Activated T-cell treated with anti-CD3 and anti-CD28 coated beads, Interleukin-2, amount 50 U/mL, for 24 hours (primary cell): ENCODE data around the gene SYNE3.

ENCODE experiments used
- DNase-seq: peaks from one replicate; pipeline ENCODE4 v3.0.0-alpha.2; 2020
- H3K27ac Mint-ChIP-seq: 2 replicates; pipeline ENCODE4 v1.8.0; 2020; ENCODE audit warnings: mild to moderate bottlenecking, mixed read lengths
- H3K27me3 Mint-ChIP-seq: 2 replicates; pipeline ENCODE4 v1.8.0; 2020; ENCODE audit warnings: mixed read lengths
- H3K36me3 Mint-ChIP-seq: 2 replicates; pipeline ENCODE4 v1.8.0; 2020; ENCODE audit warnings: low read depth, mixed read lengths
- H3K4me1 Mint-ChIP-seq: 2 replicates; pipeline ENCODE4 v1.8.0; 2020; ENCODE audit warnings: low read depth, mixed read lengths
- H3K4me3 Mint-ChIP-seq: 2 replicates; pipeline ENCODE4 v1.8.0; 2020; ENCODE audit warnings: mild to moderate bottlenecking, moderate library complexity, mixed read lengths
- H3K9me3 Mint-ChIP-seq: 2 replicates; pipeline ENCODE4 v1.8.0; 2020; ENCODE audit warnings: mixed read lengths

Gene SYNE3

GRCh38 chr14:95507701-95508103 is 8.7 kb downstream of the SYNE3 start:
- Mint-ChIP-seq H3K9me3 (no peaks in the 10 kb centered on the region), H3K27me3 (no peaks in the 10 kb centered on the region), H3K4me3 (no peak overlapping the region), H3K27ac (peak overlapping the region; percentile 36), H3K4me1 (peaks cover 79% of the 10 kb centered on the region), H3K36me3 (peaks cover 67% of the 10 kb centered on the region)
- DNase-seq, result no peak

DNA sequence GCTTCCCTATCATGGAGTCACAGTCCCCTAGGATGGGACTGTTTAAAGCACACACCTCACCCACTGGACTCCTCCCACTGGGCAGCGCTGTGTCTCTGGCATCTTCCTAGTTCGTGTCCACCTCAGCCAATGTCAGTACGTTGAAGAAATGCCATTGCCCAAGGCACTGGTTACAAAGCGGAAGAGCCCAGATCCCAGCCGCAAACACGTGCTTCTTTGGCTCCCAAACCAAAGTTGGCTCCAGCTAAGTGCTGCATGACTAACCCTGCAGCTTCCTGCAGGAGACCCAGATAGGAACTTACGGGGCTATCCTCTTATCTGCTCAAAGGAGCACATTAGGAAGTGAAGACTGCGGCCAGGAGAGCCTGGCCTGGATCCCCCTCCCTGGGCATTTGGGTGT is 9.3 kb downstream of the SYNE3 start:
- no peak overlapping the region for H3K4me3 Mint-ChIP-seq
- DNase-seq, result no peak
- H3K9me3 Mint-ChIP-seq, result no peaks in the 10 kb centered on the region
- peaks cover 83% of the 10 kb centered on the region for H3K4me1 Mint-ChIP-seq
- H3K27ac Mint-ChIP-seq, result peak overlapping the region; percentile 41
- H3K27me3 Mint-ChIP-seq, result no peaks in the 10 kb centered on the region
- peaks cover 72% of the 10 kb centered on the region for H3K36me3 Mint-ChIP-seq

DNA sequence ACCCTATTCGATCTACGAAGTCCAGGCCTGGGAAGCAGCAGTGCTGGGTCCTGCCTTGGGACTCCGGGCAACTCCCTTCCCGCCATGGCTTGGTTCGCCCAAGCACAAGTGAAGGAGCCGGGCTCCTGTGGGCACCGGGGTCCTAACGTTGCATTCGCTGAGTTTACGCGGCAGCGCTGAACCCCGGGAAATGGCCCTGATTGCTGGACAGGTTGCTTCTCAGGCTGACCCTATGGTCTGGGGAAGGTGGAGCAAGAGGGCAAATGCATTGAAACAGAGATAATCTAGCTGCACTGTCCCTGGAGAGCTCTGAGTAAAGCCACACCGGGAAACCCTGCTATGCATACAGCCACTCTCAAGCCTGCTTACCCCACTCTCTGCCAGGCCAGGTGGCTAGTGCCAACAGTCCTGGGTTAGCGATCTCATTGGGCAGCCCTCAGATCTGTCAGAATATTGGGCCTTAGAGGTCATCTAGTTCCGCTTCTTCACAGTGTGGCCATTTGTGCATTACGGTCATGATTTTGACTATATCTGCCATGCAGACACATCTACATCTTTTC is 11.3 kb downstream of the SYNE3 start:
- Mint-ChIP-seq H3K36me3 (peaks cover 77% of the 10 kb centered on the region), H3K27ac (peak overlapping the region; percentile 90)

DNA sequence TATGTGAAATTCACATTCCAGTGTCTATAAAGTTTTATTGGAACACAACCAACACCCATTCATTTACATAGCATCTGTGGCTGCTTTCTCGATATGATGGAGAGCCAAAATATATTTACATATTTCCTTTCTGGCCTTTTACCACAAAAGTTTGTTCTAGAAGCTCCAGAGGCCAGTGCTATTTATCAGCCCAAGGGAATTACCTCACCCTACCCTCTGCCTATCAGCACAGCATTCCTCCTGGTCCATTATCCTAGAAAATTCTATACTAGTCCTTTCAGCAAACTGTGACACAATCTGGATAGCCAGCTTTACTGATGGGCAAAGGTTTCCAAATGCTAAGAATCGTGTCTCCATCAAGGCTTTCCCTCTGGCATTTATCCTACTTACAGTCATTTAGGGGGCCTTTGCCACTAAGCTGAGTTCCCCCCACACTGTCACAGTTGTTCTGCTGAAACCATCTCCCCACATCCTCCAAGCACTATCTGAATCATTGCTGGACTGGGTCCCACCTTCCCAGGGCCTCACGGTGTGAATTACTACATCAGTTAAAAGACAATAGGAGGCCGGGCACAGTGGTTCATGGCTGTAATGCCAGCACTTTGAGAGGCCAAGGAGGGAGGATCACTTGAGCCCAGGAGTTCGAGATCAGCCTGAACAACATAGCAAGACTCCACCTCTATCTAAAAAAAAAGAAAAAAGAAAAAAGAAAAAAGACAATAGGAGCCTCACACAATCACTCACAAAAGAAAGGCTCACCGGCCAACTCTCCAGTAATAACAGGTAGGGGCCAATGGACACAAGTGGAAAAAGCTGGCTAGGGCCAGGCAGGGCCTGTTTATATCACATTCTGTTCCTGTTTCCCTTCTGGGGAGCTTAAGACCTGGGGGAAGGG is 12.1 kb downstream of the SYNE3 start:
- DNase-seq, result no peak
- peak overlapping the region; percentile 62 for H3K4me3 Mint-ChIP-seq
- H3K9me3 Mint-ChIP-seq, result no peaks in the 10 kb centered on the region

More for the DNA sequence above, 11.3 kb downstream of the SYNE3 start:
- H3K9me3 Mint-ChIP-seq, result no peaks in the 10 kb centered on the region
- no peaks in the 10 kb centered on the region for H3K27me3 Mint-ChIP-seq
- peaks cover 87% of the 10 kb centered on the region for H3K4me1 Mint-ChIP-seq
- peak overlapping the region; percentile 62 for H3K4me3 Mint-ChIP-seq
- no peak for DNase-seq

GRCh38 chr14:95503365-95504134 is 12.9 kb downstream of the SYNE3 start:
- no peaks in the 10 kb centered on the region for H3K27me3 Mint-ChIP-seq
- H3K27ac Mint-ChIP-seq, result peak overlapping the region; percentile 55
- H3K36me3 Mint-ChIP-seq, result peaks cover 76% of the 10 kb centered on the region
- H3K4me1 Mint-ChIP-seq, result peaks cover 89% of the 10 kb centered on the region
- no peaks in the 10 kb centered on the region for H3K9me3 Mint-ChIP-seq
- DNase-seq, result no peak
- no peak overlapping the region for H3K4me3 Mint-ChIP-seq

More for the DNA sequence above, 12.1 kb downstream of the SYNE3 start:
- Mint-ChIP-seq H3K27me3 (no peaks in the 10 kb centered on the region), H3K36me3 (peaks cover 75% of the 10 kb centered on the region), H3K27ac (peak overlapping the region; percentile 90), H3K4me1 (peaks cover 87% of the 10 kb centered on the region)

GRCh38 chr14:95502381-95502950 is 14.0 kb downstream of the SYNE3 start:
- Mint-ChIP-seq H3K27ac (no peak overlapping the region), H3K4me1 (peaks cover 82% of the 10 kb centered on the region), H3K36me3 (peaks cover 68% of the 10 kb centered on the region)

GRCh38 chr14:95500772-95501401 is 15.6 kb downstream of the SYNE3 start:
- DNase-seq, result no peak
- no peaks in the 10 kb centered on the region for H3K9me3 Mint-ChIP-seq
- H3K27ac Mint-ChIP-seq, result peak overlapping the region; percentile 47
- H3K27me3 Mint-ChIP-seq, result no peaks in the 10 kb centered on the region
- H3K4me3 Mint-ChIP-seq, result no peak overlapping the region
- H3K4me1 Mint-ChIP-seq, result peaks cover 82% of the 10 kb centered on the region
- H3K36me3 Mint-ChIP-seq, result peaks cover 53% of the 10 kb centered on the region

More at GRCh38 chr14:95502381-95502950, 14.0 kb downstream of the SYNE3 start:
- DNase-seq, result no peak
- Mint-ChIP-seq H3K9me3 (no peaks in the 10 kb centered on the region), H3K4me3 (no peak overlapping the region), H3K27me3 (no peaks in the 10 kb centered on the region)

- Mint-ChIP-seq H3K4me3 (no peak overlapping the region), H3K4me1 (peaks cover 86% of the 10 kb centered on the region), H3K27me3 (no peaks in the 10 kb centered on the region), H3K36me3 (peaks cover 53% of the 10 kb centered on the region), H3K27ac (peak overlapping the region; percentile 47), H3K9me3 (no peaks in the 10 kb centered on the region)
- DNase-seq, result no peak
Measured at GRCh38 chr14:95500201-95500681, 16.2 kb downstream of the SYNE3 start.

DNA sequence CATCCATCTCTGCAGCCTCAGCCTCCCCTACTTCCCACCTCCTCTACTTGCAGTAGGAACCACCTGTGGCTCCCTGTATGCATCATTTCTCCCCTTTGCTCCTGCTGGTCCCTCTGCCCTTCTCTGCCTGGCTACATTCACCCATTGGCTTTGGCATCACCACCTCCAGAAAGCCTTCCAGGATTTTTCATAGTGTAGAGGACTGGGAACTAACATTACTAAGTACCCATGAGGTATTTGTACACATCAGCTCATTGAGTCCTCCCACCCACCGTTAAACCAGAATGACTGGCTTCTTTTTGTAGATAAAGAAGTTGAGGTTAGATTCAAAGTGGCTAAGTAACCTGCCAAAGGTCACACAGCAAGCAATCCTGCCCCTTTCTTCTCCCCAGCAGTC is 17.1 kb downstream of the SYNE3 start:
- no peak overlapping the region for H3K4me3 Mint-ChIP-seq
- no peaks in the 10 kb centered on the region for H3K27me3 Mint-ChIP-seq
- DNase-seq, result no peak
- H3K36me3 Mint-ChIP-seq, result peaks cover 51% of the 10 kb centered on the region
- peak overlapping the region; percentile 68 for H3K27ac Mint-ChIP-seq
- peaks cover 83% of the 10 kb centered on the region for H3K4me1 Mint-ChIP-seq
- no peaks in the 10 kb centered on the region for H3K9me3 Mint-ChIP-seq

GRCh38 chr14:95498622-95499353 is 17.7 kb downstream of the SYNE3 start:
- Mint-ChIP-seq H3K27me3 (no peaks in the 10 kb centered on the region), H3K4me1 (peaks cover 82% of the 10 kb centered on the region), H3K9me3 (no peaks in the 10 kb centered on the region), H3K4me3 (no peak overlapping the region), H3K27ac (peak overlapping the region; percentile 68), H3K36me3 (peaks cover 49% of the 10 kb centered on the region)
- DNase-seq, result no peak

DNA sequence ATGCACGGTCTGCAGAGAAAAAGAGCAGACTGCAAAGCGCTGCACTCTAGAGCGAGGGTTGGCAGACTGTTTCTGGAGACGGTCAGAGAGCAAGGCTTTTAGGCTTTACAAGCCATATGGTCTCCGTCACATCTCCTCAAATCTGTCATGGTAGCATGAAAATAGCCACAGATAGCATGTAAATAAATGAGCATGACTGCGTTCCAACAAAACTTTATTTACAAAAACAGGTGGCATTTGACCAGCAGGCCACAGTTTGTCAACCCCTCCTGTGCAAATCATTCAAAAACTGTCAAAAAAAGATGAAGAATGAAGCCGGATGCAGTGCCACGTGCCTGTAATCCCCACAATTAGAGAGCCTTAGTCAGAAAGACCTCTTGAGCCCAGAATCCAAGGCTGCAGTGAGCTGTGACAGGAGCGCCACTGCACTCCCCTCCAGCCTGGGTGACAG is 18.9 kb downstream of the SYNE3 start:
- Mint-ChIP-seq H3K4me1 (peaks cover 71% of the 10 kb centered on the region), H3K36me3 (peaks cover 38% of the 10 kb centered on the region), H3K9me3 (no peaks in the 10 kb centered on the region), H3K4me3 (no peak overlapping the region), H3K27me3 (no peaks in the 10 kb centered on the region), H3K27ac (no peak overlapping the region)
- DNase-seq, result no peak

DNA sequence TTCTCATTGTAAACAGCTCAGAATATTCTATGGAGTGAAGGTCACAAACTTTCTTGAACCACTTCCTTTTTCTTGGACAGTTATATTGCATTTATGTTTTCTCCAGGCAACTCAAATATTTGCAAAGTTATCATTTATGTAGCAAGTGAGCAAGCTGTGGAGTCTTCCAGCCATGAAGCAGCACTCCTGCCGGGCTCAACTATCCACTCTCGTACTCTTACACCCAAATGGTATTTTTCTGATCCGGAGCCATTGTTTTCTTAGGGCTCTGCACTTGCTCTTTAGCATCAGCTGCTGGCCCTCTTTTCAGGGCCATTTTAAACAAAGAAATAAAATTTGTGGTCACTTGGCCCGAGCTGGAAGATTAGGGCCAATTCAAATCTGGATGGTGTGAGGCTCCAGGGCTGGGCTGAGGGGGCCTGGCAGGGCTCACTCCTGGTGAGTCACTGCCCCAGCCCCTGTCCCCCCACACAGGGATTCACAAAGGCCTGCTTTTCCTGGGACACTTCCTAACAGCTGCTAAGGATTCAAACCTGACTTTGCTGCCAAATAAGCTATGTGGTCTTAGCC is 19.7 kb downstream of the SYNE3 start:
- H3K27ac Mint-ChIP-seq, result peak overlapping the region; percentile 88
- peaks cover 40% of the 10 kb centered on the region for H3K36me3 Mint-ChIP-seq
- H3K4me3 Mint-ChIP-seq, result no peak overlapping the region
- H3K27me3 Mint-ChIP-seq, result no peaks in the 10 kb centered on the region
- H3K4me1 Mint-ChIP-seq, result peaks cover 65% of the 10 kb centered on the region
- no peaks in the 10 kb centered on the region for H3K9me3 Mint-ChIP-seq
- DNase-seq, result no peak

DNA sequence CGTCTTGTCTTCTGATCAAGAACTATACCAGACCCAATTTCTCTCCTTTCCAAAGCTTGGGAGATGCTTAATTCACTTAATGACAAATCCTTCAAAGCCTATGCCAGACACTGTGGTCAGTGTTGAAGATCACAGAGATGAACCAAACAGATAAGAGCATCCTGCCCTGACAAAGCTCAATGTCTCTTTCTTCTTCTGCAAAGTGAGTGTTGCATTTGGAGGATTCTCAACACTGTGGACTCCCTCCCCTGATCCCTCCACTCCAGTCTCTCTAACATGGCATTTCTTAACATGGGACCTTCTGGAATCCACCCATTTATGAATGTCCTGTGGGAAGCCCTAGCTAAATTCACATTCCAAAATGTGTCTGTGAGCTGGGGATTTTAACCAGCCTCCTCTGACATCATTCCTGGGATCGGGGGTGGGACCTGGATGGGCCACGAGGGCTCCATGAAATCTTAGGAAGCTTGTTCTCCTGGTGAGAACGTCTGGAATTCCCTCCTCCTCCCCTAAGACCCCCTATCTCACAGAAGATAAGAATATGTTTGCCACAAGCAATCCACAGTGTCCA is 20.3 kb downstream of the SYNE3 start:
- DNase-seq, result no peak
- H3K4me1 Mint-ChIP-seq, result peaks cover 62% of the 10 kb centered on the region
- peaks cover 39% of the 10 kb centered on the region for H3K36me3 Mint-ChIP-seq

More for the DNA sequence above, 20.3 kb downstream of the SYNE3 start:
- H3K27me3 Mint-ChIP-seq, result no peaks in the 10 kb centered on the region
- peak overlapping the region; percentile 32 for H3K4me3 Mint-ChIP-seq
- no peaks in the 10 kb centered on the region for H3K9me3 Mint-ChIP-seq
- H3K27ac Mint-ChIP-seq, result peak overlapping the region; percentile 88
